K562 (cell line): ENCODE measurements around the gene SLC18A3. TPM values are rescaled to one million over a fixed set of nuclear protein-coding genes. Genes with fewer than 3 reads are reported as not detected.
A peak's percentile ranks its signal among the peaks of the same experiment; 100 is the strongest.

Experiments
- AFF1 ChIP-seq, 2 experiments: fragments of 450-650 bp; IDR thresholded peaks; 2 replicates each; pipeline ENCODE4 v1.6.1; 2018; ENCODE audit warnings: mild to moderate bottlenecking in 2 of 2, low read depth in 1 of 2; ENCODE audit not compliant: partially characterized antibody in 2 of 2
- ATF3 ChIP-seq, 2 experiments: fragments of 450-650 bp in 1 of 2; sonication (generic) in 1 of 2; formaldehyde crosslinking in 1 of 2; IDR thresholded peaks in 1 of 2; conservative IDR thresholded peaks in 1 of 2; 2 replicates each; pipeline versions ENCODE4 v1.6.1 to v1.8.1; 2016 to 2023; ENCODE audit warnings: mild to moderate bottlenecking in 2 of 2, moderate library complexity in 2 of 2, inconsistent platforms in 1 of 2, missing genetic modification reagents in 1 of 2
- ATF6 ChIP-seq: sonication (generic); formaldehyde crosslinking; IDR thresholded peaks from 2 replicates; pipeline ENCODE4 v1.4.0; 2020; ENCODE audit warnings: mild to moderate bottlenecking, missing genetic modification reagents
- CCAR2 ChIP-seq: fragments of 200-400 bp; formaldehyde crosslinking; IDR thresholded peaks from 2 replicates; pipeline ENCODE4 v1.6.1; 2017; ENCODE audit warnings: mild to moderate bottlenecking, low read depth, low read length
- ETV6 ChIP-seq, 3 experiments: fragments of 150-350 bp in 1 of 3; sonication (generic) in 1 of 3; formaldehyde crosslinking in 1 of 3; IDR thresholded peaks; 2 replicates each; pipeline versions ENCODE4 v1.6.1 to v1.8.0; 2014 to 2022; ENCODE audit warnings: borderline replicate concordance in 2 of 3, low read depth in 2 of 3, antibody characterized with exemption in 1 of 3, low read length in 1 of 3, mild to moderate bottlenecking in 1 of 3, missing genetic modification reagents in 1 of 3
- KDM5B ChIP-seq: fragments of 200-600 bp; sonication (generic); IDR thresholded peaks from 2 replicates; pipeline ENCODE4 v1.6.1; 2012; ENCODE audit warnings: low read depth, mild to moderate bottlenecking, moderate library complexity, low read length, control low read depth, inconsistent platforms; ENCODE audit not compliant: insufficient replicate concordance
- MAX ChIP-seq: sonication (generic); formaldehyde crosslinking; IDR thresholded peaks from 2 replicates; pipeline ENCODE4 v1.9.0; 2022; ENCODE audit warnings: mild to moderate bottlenecking, missing genetic modification reagents
- MEF2A ChIP-seq: IDR thresholded peaks from 2 replicates; pipeline ENCODE4 v1.6.1; 2011; ENCODE audit warnings: low read depth, mild to moderate bottlenecking, low read length, moderate library complexity; ENCODE audit not compliant: control insufficient read depth
- MYC ChIP-seq, 2 experiments: fragments of 250-450 bp in 1 of 2; sonication (Bioruptor Pico) in 1 of 2; IDR thresholded peaks; 2 replicates each; pipeline versions ENCODE4 v1.5.1 to v1.6.1; 2012 to 2021; ENCODE audit warnings: low read depth in 2 of 2, borderline replicate concordance in 1 of 2, improper control_type of control experiment in 1 of 2, low read length in 1 of 2, mild to moderate bottlenecking in 1 of 2, moderate library complexity in 1 of 2
- SNAPC5 ChIP-seq: fragments of 250-450 bp; sonication (Bioruptor Pico); IDR thresholded peaks from 2 replicates; pipeline ENCODE4 v1.8.0; 2021; ENCODE audit warnings: moderate library complexity, mild to moderate bottlenecking, inconsistent platforms
- TAF7 ChIP-seq: fragments of 450-650 bp; IDR thresholded peaks from 2 replicates; pipeline ENCODE4 v1.6.1; 2016; ENCODE audit warnings: missing genetic modification characterization, missing compliant biosample characterization
- ZBTB43 ChIP-seq: sonication (generic); formaldehyde crosslinking; IDR thresholded peaks from 2 replicates; pipeline ENCODE4 v1.8.0; 2023; ENCODE audit warnings: mild to moderate bottlenecking, missing genetic modification reagents
- ZNF707 ChIP-seq: fragments of 250-450 bp; sonication (Bioruptor Pico); conservative IDR thresholded peaks from 2 replicates; pipeline ENCODE4 v1.8.0; 2022; ENCODE audit warnings: inconsistent platforms, mild to moderate bottlenecking, moderate library complexity
- polyA plus RNA-seq, 8 experiments: library from polyadenylated mRNA; depleted of rRNA in 4 of 8; stranded (reverse) in 5 of 8; unstranded in 3 of 8; fragments of >200 nt; fragmentation: Nextera tagmentation in 2 of 8; fragmentation: Illumina TruSeq in 1 of 8; extraction: Ambion mirVana in 2 of 8; extraction: Trizol in 1 of 8; gene quantifications; 2 replicates each; pipeline versions ENCODE4 v1.2.1 to v1.2.3, GENCODE V29; 2011 to 2014; ENCODE audit warnings: inconsistent platforms in 1 of 8, missing spikeins in 1 of 8
- total RNA-seq, 7 experiments: library from RNA; depleted of rRNA in 6 of 7; stranded (reverse); fragments of >200 nt in 6 of 7; fragmentation: Illumina TruSeq in 2 of 7; extraction: Trizol in 2 of 7; gene quantifications; 2 replicates each; pipeline versions ENCODE4 v1.2.1 to v1.2.3, GENCODE V29; 2011 to 2021; ENCODE audit warnings: low replicate concordance in 1 of 7

SLC18A3 gene
- total and polyA plus RNA-seq, 9 of the 15 experiments (the other 6 are each of a cell fraction or from before 2014, with no cell fraction given): not detected

GRCh38 chr10:49606981-49607535 is 3.1 kb upstream of the SLC18A3 start (continued):
- TF ChIP-seq ETV6 (IDR thresholded peaks at IDR 0.05; ENCODE audit: borderline replicate concordance in 1 of 2, low read depth in 2 of 2, low read length in 1 of 2) (no peak), ETV6 (CRISPR knock-in tag; IDR thresholded peaks at IDR 0.05; ENCODE audit: borderline replicate concordance) (no peak), SNAPC5 (CRISPR knock-in tag) (no peak), ATF6 (CRISPR knock-in tag) (peak; percentile 91; the same call in 1 of the 2 replicates), MEF2A (no peak), ATF3 (IDR thresholded peaks at IDR 0.05) (no peak), ATF3 (CRISPR knock-in tag; conservative IDR thresholded peaks at IDR 0.05) (no peak), ZNF707 (CRISPR knock-in tag) (no peak), KDM5B (no peak), ZBTB43 (peak; percentile 74; the same call in 1 of the 2 replicates), TAF7 (tag) (no peak), MYC (IDR thresholded peaks at IDR 0.05; ENCODE audit: low read depth, low read length) (no peak), MYC (CRISPR knock-in tag; IDR thresholded peaks at IDR 0.05; ENCODE audit: borderline replicate concordance, low read depth) (no peak), AFF1 (IDR thresholded peaks at IDR 0.05; ENCODE audit: low read depth in 1 of 2, partially characterized antibody in 2 of 2) (peak in 1 of 2 experiments; percentile 92), MAX (CRISPR knock-in tag) (0 out of 2 replicates have a peak, but pooled peaks have one; percentile 10), CCAR2 (no peak)
